ENCODE measurements around the gene SULT2B1.
"Not testable (repeated sequence)": the region's sequence is repeated elsewhere in the genome, so short reads cannot be mapped to it uniquely, and the experiment has no call there.

The SULT2B1 gene

DNA sequence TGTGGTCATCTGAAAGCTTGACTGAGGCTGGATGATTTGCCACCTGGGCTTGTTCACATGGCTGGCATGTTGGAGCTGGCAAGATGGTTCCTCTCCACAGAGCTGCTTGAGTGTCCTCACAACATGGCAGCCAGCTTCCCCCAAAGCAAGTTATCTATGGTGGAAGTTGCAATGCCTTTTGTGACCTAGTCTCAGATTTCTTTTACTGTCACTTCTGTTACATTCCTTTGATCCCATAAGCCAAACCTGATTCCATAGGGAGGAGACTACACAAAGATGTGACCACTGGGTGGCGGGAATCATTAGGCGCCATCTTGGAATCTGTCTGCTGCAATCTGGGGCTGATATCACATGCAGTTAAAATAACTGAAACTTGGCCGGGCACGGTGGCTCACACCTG lies 22.8 kb upstream of the SULT2B1 start:
- DNase-seq (ENCODE audit: low read depth in 2 of 2), result no peak

DNA sequence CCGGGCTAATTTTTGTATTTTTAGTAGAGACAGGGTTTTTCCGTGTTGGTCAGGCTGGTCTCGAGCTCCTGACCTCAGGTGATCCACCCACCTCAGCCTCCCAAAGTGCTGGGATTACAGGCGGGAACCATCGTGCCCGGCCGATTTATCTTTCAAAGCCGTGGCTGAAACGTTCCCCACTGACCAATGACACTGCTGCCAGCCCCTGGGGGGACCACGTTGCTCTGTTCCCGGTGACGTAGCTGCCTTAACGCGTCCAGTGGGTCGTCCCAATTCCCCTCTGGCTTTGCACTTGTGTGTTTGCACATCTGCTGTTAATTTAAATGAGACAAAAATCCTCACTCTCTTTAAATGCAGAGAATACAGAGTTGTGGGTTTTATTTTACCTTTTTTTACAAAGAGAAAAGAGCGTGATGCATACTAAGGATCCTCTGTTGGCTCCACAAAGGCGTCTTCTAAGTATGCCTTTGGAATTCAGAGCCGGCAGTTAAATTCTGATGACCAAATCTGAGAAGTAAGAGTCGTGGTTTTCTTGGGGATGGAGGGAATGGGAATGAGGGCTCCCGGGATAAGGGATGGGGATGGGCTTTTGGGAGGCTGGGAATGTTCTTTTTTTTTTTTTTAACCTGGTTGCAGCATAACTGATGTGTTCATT lies 21.8 kb upstream of the SULT2B1 start:
- DNase-seq (ENCODE audit: low read depth in 2 of 2), result no peak

- no peak for DNase-seq (ENCODE audit: low read depth in 2 of 2)
Measured at GRCh38 chr19:48530770-48531169, 21.2 kb upstream of the SULT2B1 start.

GRCh38 chr19:48533770-48534169 lies 18.2 kb upstream of the SULT2B1 start:
- DNase-seq (ENCODE audit: low read depth in 2 of 2), result no peak

- DNase-seq (ENCODE audit: low read depth in 2 of 2), result no peak
Measured at GRCh38 chr19:48537541-48537940, 14.4 kb upstream of the SULT2B1 start.

DNA sequence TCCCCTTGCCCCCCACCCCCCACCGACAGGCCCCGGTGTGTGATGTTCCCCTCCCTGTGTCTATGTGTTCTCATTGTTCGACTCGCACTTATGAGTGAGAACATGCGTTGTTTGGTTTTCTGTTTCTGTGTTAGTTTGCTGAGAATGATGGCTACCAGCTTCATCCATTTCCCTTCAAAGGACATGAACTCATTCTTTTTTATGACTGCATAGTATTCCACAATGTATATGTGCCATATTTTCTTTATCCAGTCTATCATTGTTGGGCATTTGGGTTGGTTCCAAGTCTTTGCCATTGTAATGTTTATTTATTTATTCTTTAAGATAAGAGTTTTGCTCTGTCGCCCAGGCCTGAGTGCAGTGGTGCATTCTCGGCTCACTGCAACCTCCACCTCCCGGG lies 13.9 kb upstream of the SULT2B1 start:
- DNase-seq (ENCODE audit: low read depth in 2 of 2), result not testable (repeated sequence)

- DNase-seq (ENCODE audit: low read depth in 2 of 2), result no peak
Measured at GRCh38 chr19:48539503-48540096, 12.4 kb upstream of the SULT2B1 start.

- DNase-seq (ENCODE audit: low read depth in 2 of 2), result no peak
Measured at GRCh38 chr19:48540110-48540509, 11.9 kb upstream of the SULT2B1 start.

- DNase-seq (ENCODE audit: low read depth in 2 of 2), result no peak
Measured at GRCh38 chr19:48541813-48542212, 10.2 kb upstream of the SULT2B1 start.

- DNase-seq (ENCODE audit: low read depth in 2 of 2), result no peak
Measured at GRCh38 chr19:48543121-48543710, 8.8 kb upstream of the SULT2B1 start.

DNA sequence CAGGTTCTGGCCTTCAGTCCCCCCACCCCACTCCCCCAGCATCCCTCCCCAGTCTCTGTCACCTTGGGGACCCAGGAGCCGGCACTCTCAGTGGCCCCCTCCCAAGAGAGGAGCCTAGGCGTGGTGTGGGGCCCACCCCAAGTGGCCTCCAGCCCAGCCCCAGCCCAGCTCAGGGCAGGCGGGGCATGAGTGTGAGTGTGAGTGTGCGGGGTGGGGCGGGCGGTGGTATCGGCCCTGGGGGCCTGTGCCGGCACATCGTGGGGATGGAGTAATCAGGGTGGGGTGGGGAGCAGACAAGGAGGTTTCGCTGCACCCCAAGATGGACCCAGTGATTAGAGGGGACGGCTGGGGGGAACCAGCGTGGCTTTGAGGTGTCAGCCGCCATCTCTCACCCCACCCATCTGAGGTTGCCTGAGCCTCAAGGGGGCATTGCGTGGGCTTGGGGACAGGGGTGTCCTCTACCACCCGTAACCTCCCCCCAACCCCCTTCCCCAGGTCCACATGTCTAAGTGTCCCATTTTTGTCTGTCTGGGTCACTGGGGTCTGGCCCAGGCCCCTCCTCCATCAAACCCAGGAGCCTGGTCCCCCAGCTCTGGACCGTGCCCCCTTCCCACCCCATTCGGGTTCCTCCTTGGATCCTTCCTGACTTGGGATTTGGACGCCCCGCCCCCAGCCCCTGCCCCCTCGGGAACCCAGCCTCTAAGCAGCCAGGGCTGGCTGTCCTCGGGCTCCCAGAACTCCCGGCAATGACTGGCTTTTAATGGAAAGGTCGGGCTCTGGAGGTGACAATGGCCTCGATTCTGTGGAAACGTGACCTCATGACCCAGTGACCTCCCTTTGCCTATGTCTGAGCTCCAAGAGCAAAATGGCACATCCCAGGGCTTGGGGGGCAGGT lies 6.9 kb upstream of the SULT2B1 start:
- no peak for DNase-seq (ENCODE audit: low read depth in 2 of 2)

GRCh38 chr19:48547722-48548121 lies 4.2 kb upstream of the SULT2B1 start:
- DNase-seq (ENCODE audit: low read depth in 2 of 2), result no peak

DNA sequence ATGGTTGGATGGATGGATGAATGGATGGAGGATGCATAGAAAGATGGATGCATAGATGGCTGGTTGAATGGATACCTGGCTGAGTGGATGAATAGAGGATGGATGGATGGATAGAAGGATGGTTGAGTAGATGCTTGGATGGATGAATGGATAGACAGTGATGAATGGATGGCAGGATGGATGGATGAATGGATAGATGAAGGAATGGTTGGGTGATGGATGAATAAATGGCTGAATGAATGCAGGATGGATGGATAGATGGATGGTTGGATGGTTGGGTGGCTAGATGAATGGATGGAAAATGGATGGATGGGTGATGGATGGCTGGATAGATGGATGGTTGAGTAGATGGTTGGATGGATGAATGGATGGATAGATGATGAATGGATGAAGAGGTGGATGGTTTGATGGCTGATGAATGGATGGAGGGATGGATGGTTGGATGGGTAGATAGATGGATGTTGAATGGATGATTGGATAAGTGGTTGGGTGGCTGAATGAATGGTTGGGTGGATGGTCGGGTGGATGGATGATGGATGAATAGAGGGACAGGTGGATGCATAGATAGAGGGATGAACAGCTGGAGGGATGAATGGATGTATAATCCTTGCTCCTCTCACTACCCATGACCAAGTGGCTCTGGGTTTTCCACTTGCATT lies 3.6 kb upstream of the SULT2B1 start:
- no peak for DNase-seq (ENCODE audit: low read depth in 2 of 2)

GRCh38 chr19:48549380-48549779 lies 2.6 kb upstream of the SULT2B1 start:
- DNase-seq (ENCODE audit: low read depth in 2 of 2), result no peak

GRCh38 chr19:48552406-48553322 lies 692 bp downstream of the SULT2B1 start:
- no peak for DNase-seq (ENCODE audit: low read depth in 2 of 2)

GRCh38 chr19:48553676-48554384 lies 1.9 kb downstream of the SULT2B1 start:
- DNase-seq (ENCODE audit: low read depth in 2 of 2), result no peak

DNA sequence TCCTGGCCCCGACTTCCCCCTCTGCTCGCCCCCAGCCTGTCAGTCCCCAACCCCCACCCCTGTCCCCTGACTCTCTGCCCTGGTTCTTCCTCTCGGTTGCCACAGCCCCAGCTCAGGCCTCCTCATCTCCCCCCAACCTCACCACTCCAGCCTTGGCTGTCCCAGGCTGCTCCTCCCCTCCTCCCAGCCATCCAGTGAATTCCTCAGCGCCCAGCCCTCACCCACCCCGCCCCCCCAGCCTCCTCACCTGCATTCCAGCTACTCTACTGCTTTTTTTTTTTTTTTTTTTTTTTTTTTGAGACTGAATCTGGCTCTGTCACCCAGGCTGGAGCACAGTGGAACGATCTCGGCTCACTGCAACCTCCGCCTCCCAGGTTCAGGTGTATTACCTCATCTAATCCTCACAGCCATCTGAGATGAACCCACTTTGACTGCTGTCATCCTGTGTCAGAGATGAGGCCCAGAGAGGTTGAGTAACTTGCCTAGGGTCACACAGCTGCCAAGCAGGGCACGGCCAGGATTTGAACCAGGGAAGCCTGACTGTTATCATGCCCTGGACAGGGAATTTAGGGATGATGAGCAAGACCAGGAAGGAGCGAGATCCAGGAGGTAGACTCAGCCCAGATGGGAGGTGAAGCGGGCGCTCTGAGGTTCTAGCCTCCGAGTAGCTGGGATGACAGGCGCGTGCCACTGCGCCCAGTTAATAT lies 2.6 kb downstream of the SULT2B1 start:
- DNase-seq (ENCODE audit: low read depth in 2 of 2), result no peak

- DNase-seq (ENCODE audit: low read depth in 2 of 2), result no peak
Measured at GRCh38 chr19:48556163-48556562, 4.2 kb downstream of the SULT2B1 start.

- no peak for DNase-seq (ENCODE audit: low read depth in 2 of 2)
Measured at GRCh38 chr19:48556825-48557224, 4.9 kb downstream of the SULT2B1 start.

Measured in stimulated activated CD4-positive, alpha-beta T cell treated with anti-CD3 and anti-CD28 coated beads, Interleukin-4, amount 100 ng/mL, for 48 hours (primary cell).